ENCODE measurements around the gene ZNF808.
A peak's percentile ranks its signal among the peaks of the same experiment; 100 is the strongest.
"Not testable (repeated sequence)": the region's sequence is repeated elsewhere in the genome, so short reads cannot be mapped to it uniquely, and the experiment has no call there.

Gene ZNF808

DNA sequence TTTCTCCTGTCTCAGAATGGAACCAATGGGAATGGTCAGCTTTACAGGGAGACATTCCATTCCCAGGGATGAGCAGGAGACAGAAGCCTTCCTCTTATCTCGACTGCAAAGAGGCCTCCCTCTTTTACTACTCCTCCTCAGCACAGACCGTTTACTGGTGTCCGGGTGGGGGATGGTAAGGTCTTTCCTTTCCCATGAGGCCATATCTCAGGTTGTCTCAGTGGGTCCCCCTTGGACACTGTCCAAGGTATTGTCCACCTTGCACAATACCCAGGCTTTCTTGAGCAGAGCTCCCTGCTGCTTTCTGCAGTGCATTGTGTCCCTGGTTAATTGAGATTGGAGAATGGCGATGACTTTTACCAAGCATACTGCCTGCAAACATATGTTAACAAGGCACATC, 7.5 kb upstream of the ZNF808 start:
- no peak overlapping the region for H3K27ac ChIP-seq
- no peaks in the 10 kb centered on the region for H3K36me3 ChIP-seq (replicated peaks)
- in situ Hi-C loops (cut with HindIII; ENCODE audit: low pct_ligation_motif_present, low sequenced_read_pairs) = no loop called here
- no peak overlapping the region for H3K4me3 ChIP-seq (ENCODE audit: low read depth, low read length)
- TF ChIP-seq, protein P1, sequence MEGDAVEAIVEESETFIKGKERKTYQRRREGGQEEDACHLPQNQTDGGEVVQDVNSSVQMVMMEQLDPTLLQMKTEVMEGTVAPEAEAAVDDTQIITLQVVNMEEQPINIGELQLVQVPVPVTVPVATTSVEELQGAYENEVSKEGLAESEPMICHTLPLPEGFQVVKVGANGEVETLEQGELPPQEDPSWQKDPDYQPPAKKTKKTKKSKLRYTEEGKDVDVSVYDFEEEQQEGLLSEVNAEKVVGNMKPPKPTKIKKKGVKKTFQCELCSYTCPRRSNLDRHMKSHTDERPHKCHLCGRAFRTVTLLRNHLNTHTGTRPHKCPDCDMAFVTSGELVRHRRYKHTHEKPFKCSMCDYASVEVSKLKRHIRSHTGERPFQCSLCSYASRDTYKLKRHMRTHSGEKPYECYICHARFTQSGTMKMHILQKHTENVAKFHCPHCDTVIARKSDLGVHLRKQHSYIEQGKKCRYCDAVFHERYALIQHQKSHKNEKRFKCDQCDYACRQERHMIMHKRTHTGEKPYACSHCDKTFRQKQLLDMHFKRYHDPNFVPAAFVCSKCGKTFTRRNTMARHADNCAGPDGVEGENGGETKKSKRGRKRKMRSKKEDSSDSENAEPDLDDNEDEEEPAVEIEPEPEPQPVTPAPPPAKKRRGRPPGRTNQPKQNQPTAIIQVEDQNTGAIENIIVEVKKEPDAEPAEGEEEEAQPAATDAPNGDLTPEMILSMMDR (IDR thresholded peaks at IDR 0.05; ENCODE audit: low read depth, low read length, missing control alignments) = no peak
- H3K27me3 ChIP-seq (replicated peaks) = no peaks in the 10 kb centered on the region
- no peak for DNase-seq

DNA sequence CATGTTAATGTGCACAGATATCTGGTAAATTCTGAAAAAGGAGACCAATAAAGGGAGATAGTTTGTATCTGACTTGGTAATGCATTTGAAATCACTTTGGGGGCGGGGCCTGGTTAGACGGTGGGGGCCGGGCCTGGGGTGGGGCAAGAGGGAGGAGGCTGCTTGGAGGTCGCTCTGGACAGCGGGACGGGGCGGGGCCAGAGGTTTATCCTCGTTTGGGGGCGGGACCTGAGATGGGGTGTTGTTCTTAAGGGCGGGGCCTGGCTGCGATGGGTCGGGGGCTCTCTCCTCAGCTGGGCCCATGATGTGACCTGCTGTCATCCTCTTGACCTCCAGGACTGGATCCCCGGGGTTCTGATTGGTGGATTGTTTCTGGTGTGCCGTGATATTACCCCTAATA, 4.9 kb upstream of the ZNF808 start:
- in situ Hi-C loops (cut with HindIII; ENCODE audit: low pct_ligation_motif_present, low sequenced_read_pairs) = no loop called here
- Histone ChIP-seq H3K4me3 (ENCODE audit: low read depth, low read length) (no peak overlapping the region), H3K36me3 (replicated peaks) (no peaks in the 10 kb centered on the region), H3K27ac (no peak overlapping the region), H3K27me3 (replicated peaks) (no peaks in the 10 kb centered on the region)
- no peak for DNase-seq
- TF ChIP-seq, protein P1 (IDR thresholded peaks at IDR 0.05; ENCODE audit: low read depth, low read length, missing control alignments) = no peak

DNA sequence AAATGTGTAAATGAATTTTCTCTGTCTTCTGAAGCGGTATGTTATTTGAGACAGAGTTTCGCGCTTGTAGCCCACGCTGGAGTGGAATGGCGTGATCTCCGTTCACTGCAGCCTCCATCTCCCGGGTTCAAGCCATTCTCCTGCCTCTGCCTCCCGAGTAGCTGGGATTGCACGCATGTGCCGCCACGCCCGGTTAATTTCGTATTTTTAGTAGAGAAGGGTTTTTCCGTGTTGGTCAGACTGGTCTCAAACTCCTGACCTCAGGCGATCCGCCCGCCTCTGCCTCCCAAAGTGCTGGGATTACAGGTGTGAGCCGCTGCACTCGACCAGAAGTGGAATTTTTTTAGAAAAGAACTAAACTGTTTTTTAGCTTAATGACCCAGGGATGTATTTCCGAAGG, 3.4 kb upstream of the ZNF808 start:
- Histone ChIP-seq H3K27ac (no peak overlapping the region), H3K27me3 (replicated peaks) (no peaks in the 10 kb centered on the region), H3K36me3 (replicated peaks) (no peaks in the 10 kb centered on the region), H3K4me3 (ENCODE audit: low read depth, low read length) (no peak overlapping the region)
- in situ Hi-C loops (cut with HindIII; ENCODE audit: low pct_ligation_motif_present, low sequenced_read_pairs) = no loop called here
- TF ChIP-seq, protein P1 (IDR thresholded peaks at IDR 0.05; ENCODE audit: low read depth, low read length, missing control alignments) = no peak
- no peak for DNase-seq

DNA sequence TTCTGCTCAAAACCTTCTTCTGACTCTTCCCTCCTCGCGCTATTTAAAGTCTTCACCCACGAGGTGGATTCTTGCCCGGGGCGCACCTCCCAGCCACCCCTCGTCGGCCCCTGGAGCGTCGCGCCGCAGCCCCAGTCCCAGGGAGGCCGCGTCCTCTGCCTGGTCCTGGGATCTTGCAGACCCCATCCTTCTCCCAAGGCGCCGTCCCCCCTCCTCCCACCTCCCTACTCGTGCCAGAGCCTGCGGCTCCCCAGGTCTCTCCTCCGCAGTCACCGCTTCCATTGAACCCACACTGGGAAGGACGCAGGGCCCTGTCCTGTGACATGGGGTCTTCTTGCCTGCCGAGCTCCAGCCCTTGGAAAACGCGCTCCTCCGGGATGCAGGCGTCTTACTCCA, 486 bp downstream of the ZNF808 start:
- TF ChIP-seq, protein P1 (IDR thresholded peaks at IDR 0.05; ENCODE audit: low read depth, low read length, missing control alignments) = no peak
- in situ Hi-C loops (cut with HindIII; ENCODE audit: low pct_ligation_motif_present, low sequenced_read_pairs) = no loop called here
- Histone ChIP-seq H3K27me3 (replicated peaks) (no peaks in the 10 kb centered on the region), H3K36me3 (replicated peaks) (no peaks in the 10 kb centered on the region), H3K4me3 (ENCODE audit: low read depth, low read length) (peak overlapping the region; percentile 85), H3K27ac (peak overlapping the region; percentile 74)
- DNase-seq = no peak

DNA sequence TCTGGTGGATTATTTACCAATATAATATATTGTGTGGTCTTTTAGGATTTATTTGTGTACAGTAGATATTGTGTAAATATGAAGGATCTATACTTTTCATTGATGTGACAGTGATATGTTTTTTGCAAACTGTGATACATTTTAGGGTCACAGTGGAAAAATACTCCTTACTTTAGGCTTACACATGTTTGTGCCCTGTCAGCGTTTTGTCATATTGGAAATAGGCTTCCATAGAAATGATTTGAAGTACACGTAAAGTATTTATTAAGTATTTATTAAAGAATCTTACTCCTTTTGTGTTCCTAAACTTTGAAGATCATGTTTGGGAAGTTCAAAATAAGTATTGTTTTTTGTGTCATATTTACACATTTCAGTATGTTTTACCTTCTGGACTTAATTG, 5.0 kb downstream of the ZNF808 start:
- in situ Hi-C loops (cut with HindIII; ENCODE audit: low pct_ligation_motif_present, low sequenced_read_pairs) = no loop called here
- DNase-seq = no peak
- H3K36me3 ChIP-seq (replicated peaks) = no peaks in the 10 kb centered on the region
- TF ChIP-seq, protein P1 (IDR thresholded peaks at IDR 0.05; ENCODE audit: low read depth, low read length, missing control alignments) = no peak
- H3K27ac ChIP-seq = no peak overlapping the region
- H3K27me3 ChIP-seq (replicated peaks) = no peaks in the 10 kb centered on the region
- H3K4me3 ChIP-seq (ENCODE audit: low read depth, low read length) = no peak overlapping the region

DNA sequence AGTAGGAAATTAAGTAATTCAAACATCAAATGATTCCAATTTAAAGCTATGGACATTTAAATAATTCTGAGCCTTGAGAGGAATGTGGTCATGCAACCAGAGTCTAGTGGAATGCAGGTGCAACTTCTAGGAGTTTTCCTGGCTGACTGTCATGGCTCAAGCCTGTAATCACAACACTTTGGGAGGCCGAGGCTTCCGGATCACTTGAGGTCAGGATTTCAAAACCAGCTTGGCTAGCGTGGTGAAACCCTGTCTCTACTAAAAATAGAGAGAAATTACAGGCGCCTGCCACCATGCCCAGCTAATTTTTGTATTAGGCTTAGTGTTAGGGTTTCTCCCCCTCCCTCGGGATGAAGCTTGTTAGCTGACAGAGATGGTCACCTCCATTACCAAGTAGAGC, 6.4 kb downstream of the ZNF808 start:
- DNase-seq = no peak
- H3K4me3 ChIP-seq (ENCODE audit: low read depth, low read length) = no peak overlapping the region
- TF ChIP-seq, protein P1 (IDR thresholded peaks at IDR 0.05; ENCODE audit: low read depth, low read length, missing control alignments) = no peak
- H3K36me3 ChIP-seq (replicated peaks) = no peaks in the 10 kb centered on the region
- H3K27me3 ChIP-seq (replicated peaks) = no peaks in the 10 kb centered on the region
- no peak overlapping the region for H3K27ac ChIP-seq
- in situ Hi-C loops (cut with HindIII; ENCODE audit: low pct_ligation_motif_present, low sequenced_read_pairs) = no loop called here

DNA sequence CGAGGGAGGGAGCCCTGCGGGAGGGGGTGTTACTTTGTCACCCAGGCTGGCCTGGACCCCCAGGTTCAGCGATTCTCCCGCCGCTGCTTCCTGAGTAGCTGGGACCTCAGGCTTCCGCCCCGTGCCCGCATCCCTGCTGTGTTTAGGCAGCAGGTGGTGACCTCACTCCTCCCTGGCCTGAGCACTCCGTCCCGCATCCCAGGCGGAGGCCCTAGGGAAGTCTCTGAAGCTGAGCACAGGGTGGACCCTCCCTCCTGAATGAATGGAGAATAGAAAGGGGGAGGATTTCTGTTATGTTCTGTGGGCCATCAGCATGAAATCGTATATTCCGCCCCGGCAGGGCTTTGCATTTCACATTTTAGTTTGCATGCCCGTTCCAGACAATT, 7.9 kb downstream of the ZNF808 start:
- in situ Hi-C loops (cut with HindIII; ENCODE audit: low pct_ligation_motif_present, low sequenced_read_pairs); DNase-seq; H3K27me3 ChIP-seq (replicated peaks); H3K27ac ChIP-seq; H3K36me3 ChIP-seq (replicated peaks): not testable (repeated sequence)
- H3K4me3 ChIP-seq (ENCODE audit: low read depth, low read length) = peak overlapping the region; percentile 67
